ENCODE results near the gene ACAP3. TPM values are rescaled to one million over a fixed set of nuclear protein-coding genes. Genes with fewer than 3 reads are reported as not detected.

ACAP3 gene
- total RNA-seq, 2 donors from 2014 or later, result 43.2 to 58.6 TPM

DNA sequence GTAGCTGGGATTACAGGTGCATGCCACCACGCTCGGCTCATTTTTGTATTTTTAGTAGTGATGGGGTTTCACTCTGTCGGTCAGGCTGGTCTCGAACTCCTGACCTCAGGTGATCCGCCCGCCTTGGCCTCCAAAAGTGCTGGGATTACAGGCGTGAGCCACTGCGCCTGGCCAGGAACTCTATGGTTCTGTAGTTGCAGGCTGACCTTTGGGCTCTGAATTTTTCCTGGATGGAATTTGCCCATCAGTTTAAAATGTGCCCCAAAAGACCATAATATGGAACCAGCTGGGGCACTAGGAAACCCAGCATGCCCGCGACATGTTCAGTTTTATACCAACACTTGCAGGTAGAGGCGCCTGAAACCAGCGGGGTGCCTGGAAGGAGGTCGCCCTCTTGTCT lies 29.1 kb downstream of the ACAP3 start:
- Histone ChIP-seq H3K36me3 (no peaks in the 10 kb centered on the region), H3K9me3 (no peaks in the 10 kb centered on the region), H3K4me1 (replicated peaks) (no peaks in the 10 kb centered on the region), H3K4me3 (no peak overlapping the region), H3K27me3 (replicated peaks; ENCODE audit: insufficient read depth) (no peaks in the 10 kb centered on the region), H3K27ac (no peak overlapping the region)
- TF ChIP-seq, protein P1, sequence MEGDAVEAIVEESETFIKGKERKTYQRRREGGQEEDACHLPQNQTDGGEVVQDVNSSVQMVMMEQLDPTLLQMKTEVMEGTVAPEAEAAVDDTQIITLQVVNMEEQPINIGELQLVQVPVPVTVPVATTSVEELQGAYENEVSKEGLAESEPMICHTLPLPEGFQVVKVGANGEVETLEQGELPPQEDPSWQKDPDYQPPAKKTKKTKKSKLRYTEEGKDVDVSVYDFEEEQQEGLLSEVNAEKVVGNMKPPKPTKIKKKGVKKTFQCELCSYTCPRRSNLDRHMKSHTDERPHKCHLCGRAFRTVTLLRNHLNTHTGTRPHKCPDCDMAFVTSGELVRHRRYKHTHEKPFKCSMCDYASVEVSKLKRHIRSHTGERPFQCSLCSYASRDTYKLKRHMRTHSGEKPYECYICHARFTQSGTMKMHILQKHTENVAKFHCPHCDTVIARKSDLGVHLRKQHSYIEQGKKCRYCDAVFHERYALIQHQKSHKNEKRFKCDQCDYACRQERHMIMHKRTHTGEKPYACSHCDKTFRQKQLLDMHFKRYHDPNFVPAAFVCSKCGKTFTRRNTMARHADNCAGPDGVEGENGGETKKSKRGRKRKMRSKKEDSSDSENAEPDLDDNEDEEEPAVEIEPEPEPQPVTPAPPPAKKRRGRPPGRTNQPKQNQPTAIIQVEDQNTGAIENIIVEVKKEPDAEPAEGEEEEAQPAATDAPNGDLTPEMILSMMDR (IDR thresholded peaks at IDR 0.05), result no peak
- TF ChIP-seq POLR2AphosphoS5 (IDR thresholded peaks at IDR 0.05), result no peak
- TF ChIP-seq POLR2A (IDR thresholded peaks at IDR 0.05), result no peak
- 94% methylated on average over 13 of the region's 13 CpGs for WGBS
- intact Hi-C loops (cut with DNase I), result no loop called here
- no peak for DNase-seq (ENCODE audit: low spot score)

GRCh38 chr1:1275836-1276235 lies 31.9 kb downstream of the ACAP3 start:
- no peaks in the 10 kb centered on the region for H3K9me3 ChIP-seq

GRCh38 chr1:1274931-1275431 lies 32.7 kb downstream of the ACAP3 start:
- no peak overlapping the region for H3K4me3 ChIP-seq
- H3K27me3 ChIP-seq (replicated peaks; ENCODE audit: insufficient read depth), result no peaks in the 10 kb centered on the region
- 91% methylated on average over 14 of the region's 15 CpGs for WGBS
- H3K36me3 ChIP-seq, result no peaks in the 10 kb centered on the region
- H3K27ac ChIP-seq, result no peak overlapping the region
- H3K9me3 ChIP-seq, result no peaks in the 10 kb centered on the region
- intact Hi-C loops (cut with DNase I), result no loop called here
- H3K4me1 ChIP-seq (replicated peaks), result peaks cover 22% of the 10 kb centered on the region
- TF ChIP-seq, protein P1 (IDR thresholded peaks at IDR 0.05), result no peak
- TF ChIP-seq POLR2A (IDR thresholded peaks at IDR 0.05) (no peak), POLR2AphosphoS5 (IDR thresholded peaks at IDR 0.05) (no peak)
- no peak for DNase-seq (ENCODE audit: low spot score)

More at GRCh38 chr1:1275836-1276235, 31.9 kb downstream of the ACAP3 start:
- DNase-seq (ENCODE audit: low spot score), result no peak
- WGBS, result 84% methylated on average over 9 of the region's 9 CpGs
- no peak for TF ChIP-seq POLR2A (IDR thresholded peaks at IDR 0.05)
- TF ChIP-seq POLR2AphosphoS5 (IDR thresholded peaks at IDR 0.05), result no peak
- TF ChIP-seq, protein P1 (IDR thresholded peaks at IDR 0.05), result no peak
- no peaks in the 10 kb centered on the region for H3K36me3 ChIP-seq
- no peak overlapping the region for H3K4me3 ChIP-seq
- intact Hi-C loops (cut with DNase I), result no loop called here
- H3K27ac ChIP-seq, result no peak overlapping the region
- H3K4me1 ChIP-seq (replicated peaks), result peaks cover 16% of the 10 kb centered on the region
- no peaks in the 10 kb centered on the region for H3K27me3 ChIP-seq (replicated peaks; ENCODE audit: insufficient read depth)

- H3K4me1 ChIP-seq (replicated peaks), result peaks cover 22% of the 10 kb centered on the region
- intact Hi-C loops (cut with DNase I), result no loop called here
- DNase-seq (ENCODE audit: low spot score), result no peak
- WGBS, result 34% methylated on average over 21 of the region's 31 CpGs
- TF ChIP-seq, protein P1 (IDR thresholded peaks at IDR 0.05), result no peak
- no peak for TF ChIP-seq POLR2AphosphoS5 (IDR thresholded peaks at IDR 0.05)
- no peak for TF ChIP-seq POLR2A (IDR thresholded peaks at IDR 0.05)
- no peaks in the 10 kb centered on the region for H3K9me3 ChIP-seq
- H3K27me3 ChIP-seq (replicated peaks; ENCODE audit: insufficient read depth), result no peaks in the 10 kb centered on the region
- no peaks in the 10 kb centered on the region for H3K36me3 ChIP-seq
- peak overlapping the region; percentile 71 to 75 for H3K27ac ChIP-seq
- H3K4me3 ChIP-seq, result peak overlapping the region; percentile 91 to 99
These were observed 33.3 kb downstream of the ACAP3 start for GRCh38 chr1:1274299-1274930.

All from prostate gland (tissue), 2 donors.